IPS-NIHi7 (cell line): Measurements from ENCODE around the gene C3orf20.

Experiments used
- DNase-seq: peaks from one replicate; pipeline ENCODE4 v3.0.0; 2012; ENCODE audit warnings: mixed read lengths; ENCODE audit errors: extremely low spot score

Gene C3orf20

DNA sequence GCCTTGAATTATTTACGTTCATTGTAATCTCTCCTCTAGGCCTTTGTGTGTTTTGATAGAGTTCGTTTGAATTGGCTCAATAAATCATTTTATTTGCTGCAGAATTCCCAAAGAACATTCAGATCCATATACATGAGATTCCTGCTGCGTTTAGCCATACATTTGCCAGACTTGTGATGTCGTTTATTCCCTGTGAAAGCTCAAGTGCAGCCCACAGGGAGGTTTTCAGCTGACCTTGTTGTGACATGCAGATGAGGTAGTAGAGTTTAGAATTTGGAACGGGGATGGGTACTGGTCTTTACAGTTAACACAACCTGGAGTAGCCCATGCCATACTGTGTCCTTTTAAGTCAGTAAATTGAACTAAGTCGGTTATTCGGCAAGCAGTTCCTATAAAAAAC lies at the start of gene C3orf20:
TSS of gene C3orf20 (plus strand) at position 301 of the 400 bp plus-strand sequence. CDS start 7,573 bp downstream, outside the sequence.
- DNase-seq: no peak

DNA sequence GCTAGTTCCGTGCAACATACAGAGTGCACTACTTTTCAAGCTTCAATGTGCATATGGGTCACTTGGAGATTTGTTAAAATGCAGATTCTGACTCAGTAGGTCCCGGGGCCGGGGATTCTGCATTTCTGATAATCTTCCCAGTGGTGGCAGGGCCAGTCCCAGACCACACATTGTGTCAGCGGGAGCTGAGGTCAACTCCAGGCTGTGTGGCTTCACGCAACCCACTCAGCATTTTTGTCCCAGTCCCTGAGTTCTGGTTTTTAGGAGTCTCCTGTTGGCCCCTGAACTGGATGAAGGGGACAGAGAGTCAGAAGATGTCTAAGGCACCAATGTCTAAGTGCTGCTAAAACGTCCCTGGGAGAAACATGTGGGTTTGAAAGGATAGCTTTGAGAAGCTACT lies 49.5 kb upstream of the C3orf20 start:
- DNase-seq: no peak

DNA sequence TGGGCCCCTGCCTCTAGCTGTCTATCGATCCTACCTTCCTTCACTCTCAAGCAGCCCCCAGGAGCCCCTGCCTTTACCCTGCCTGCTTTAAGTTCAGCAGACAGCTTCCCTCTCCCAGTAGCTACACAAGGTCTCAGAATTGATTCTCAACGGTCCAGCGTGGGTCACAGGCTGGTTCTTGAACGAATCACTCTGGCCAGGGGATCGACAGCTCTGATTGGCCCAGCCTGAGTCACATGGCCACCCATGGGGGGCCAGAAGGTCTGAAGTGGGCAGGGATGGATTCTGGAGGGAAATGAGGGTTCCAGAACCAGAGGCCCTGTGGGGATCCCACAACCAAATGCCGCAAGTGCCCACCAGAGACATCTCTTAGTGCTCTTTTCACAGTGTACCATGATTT lies 47.1 kb upstream of the C3orf20 start:
- no peak for DNase-seq

DNA sequence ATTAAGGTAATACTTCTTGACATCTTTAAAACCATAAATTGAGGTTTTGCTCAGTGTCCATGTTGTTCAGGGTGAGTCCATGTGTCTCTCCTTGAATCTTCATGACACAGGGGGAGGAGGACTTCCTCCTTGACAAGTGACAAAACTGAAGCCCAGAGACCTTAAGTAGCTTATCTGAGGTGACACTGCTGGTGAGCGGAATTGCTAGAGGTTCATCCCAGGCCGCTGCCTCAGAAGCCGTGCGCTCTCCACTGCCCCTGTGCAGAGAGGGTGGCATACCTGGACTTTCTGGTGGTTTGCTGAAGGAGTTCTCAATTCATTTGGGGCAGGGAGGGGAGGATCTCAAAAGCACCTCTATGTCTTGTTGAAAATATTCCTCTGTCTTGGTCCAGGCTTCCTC lies 46.5 kb upstream of the C3orf20 start:
- DNase-seq: no peak

DNA sequence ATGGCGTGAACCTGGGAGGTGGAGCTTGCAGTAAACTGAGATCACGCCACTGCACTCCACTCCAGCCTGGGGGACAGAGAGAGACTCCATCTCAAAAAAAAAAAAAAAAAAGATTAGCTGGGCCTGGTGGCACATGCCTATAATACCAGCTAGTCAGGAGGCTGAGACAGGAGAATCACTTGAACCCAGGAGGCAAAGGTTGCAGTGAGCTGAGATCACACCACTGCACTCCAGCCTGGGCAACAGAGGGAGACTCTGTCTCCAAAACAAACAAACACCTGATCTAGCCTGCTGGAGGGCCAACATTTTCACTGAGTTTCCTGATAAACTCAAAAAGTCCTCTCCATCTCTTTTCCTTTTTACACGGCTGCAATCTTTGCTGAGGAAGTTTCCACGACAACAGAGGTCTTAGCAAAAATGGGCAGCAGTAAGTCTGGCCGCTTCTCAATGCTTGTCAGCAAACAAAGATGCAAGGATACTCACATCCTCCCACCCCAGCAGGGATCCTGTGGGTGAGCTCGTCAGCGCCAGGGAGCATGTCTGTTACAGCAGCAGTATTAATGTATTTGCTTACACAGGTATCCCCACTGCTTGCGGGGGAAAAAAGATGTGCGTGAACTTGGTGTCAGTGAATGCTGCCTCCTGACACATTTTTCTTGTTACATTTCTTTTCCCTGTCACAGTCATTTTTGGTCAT lies 44.4 kb upstream of the C3orf20 start:
- no peak for DNase-seq

DNA sequence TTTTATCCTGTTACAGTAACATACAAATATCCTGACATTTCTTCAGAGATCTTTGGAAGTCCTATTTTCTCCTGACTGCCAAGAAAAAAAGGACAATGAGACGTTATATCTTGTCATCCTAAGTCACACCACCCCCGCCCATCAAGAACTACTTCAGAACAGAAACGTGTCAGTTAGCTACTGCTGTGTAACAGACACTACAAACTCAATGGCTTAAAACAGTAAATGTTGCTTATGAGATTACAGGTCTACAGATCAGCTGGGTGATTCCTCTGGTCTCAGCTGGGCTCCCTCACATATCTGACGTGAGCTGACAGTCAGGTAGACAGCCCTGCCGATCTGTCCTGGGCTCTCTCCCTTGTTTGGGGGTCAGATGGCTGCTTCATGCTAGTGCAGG lies 43.8 kb upstream of the C3orf20 start:
- no peak for DNase-seq

DNA sequence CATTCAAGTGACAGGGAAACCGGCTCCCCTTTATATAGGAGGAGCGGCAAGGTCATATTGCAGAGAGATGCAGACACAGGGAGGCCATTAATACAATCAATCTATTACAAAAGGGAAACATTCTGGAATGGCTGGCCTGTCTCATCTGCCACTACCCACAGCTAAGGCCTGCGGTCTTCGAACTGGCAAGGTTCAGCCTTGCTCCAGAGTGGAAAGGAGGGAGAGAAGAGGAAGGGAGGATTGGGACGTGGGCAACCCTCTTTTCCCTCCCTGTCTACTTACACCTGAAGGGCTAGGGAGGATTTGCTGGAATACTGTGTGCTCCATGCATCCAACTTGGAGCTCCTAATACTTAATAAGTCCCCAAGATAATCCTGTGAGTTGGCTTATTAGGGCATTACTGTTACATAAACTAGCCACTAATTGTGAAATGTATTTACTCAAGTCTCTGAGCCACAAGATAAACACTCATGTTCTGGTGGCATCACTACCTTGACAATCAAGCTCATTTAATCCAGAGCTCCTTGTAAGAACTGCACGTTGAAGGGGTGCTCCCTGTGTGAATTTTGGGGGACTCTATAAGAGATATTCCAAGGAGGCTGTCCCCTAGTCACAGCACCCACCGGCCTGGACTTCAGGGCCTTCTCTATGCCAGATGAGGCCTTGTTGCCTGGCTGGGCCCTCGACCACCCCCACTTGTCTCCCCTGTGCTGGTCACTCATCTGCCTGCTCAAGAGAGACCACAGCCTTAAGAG lies 43.1 kb upstream of the C3orf20 start:
- DNase-seq: no peak

DNA sequence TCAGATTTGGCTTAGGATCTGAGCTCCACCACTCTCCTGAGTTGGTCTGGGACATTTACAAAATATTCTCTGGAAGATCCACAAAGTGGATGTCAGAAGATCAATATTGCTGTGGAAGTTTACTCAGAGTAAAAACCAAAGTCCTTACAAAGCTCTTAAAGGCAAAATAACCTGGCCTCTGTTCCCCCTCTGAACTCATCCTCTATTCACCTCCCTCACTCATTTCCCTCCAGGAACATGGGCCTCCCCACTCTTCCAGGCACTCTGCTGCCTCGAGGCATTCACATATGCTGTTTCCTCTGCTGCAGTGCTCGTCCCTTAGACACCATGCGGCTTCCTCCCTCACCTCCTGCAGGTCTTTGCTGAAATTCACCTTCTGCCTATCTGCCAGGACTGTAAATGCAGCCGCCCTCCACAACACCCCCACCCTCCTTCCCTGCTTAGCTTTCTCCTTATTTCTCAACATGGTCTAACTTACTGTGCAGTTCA lies 42.5 kb upstream of the C3orf20 start:
- no peak for DNase-seq

DNA sequence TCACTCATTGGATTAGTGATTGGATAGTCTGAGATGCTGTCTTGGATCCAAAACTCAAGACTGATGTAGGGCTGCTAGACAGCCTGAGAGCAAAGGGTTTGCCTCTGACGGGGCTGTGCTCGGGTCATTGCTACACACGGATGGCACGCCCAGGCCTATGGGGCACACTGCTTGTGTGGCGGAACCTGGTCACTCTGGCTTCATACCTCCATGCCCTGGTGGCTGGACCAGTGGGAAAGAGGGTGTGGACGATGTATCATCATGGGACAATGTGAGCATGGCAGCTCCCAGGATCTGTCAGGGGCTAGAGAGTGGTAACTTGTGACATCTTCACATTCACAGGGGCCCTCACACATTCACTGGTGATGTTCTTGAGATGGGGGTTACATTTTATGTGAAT lies 41.5 kb upstream of the C3orf20 start:
- DNase-seq: no peak

DNA sequence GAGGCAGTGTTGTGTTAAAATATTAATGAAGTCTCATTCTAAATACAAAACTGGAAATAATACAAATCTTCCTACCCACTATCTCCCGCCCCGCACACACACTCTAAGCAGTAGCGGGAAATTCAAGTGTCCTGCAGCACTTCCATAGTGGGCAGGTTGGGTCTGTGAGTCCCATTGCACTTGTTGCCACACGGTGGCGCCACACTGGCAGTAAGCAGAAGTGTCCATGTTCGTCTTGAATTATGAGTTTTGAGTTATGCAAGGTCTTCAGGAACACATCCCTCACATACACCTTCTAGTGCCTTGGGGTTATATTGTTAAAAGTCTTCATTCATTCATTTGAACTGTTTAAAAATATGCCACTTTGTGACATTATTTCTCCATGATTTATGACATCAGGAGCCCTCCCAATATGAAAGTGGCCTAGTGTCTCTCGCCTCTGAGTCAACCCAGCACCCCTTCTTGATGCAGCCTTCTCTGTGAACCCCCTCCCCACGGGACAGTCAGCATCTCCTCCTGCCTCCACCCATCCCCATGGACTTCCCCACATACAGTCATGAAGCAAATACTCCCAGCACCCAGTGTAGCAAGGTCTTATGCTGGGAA lies 41.0 kb upstream of the C3orf20 start:
- DNase-seq: peak; percentile 73

DNA sequence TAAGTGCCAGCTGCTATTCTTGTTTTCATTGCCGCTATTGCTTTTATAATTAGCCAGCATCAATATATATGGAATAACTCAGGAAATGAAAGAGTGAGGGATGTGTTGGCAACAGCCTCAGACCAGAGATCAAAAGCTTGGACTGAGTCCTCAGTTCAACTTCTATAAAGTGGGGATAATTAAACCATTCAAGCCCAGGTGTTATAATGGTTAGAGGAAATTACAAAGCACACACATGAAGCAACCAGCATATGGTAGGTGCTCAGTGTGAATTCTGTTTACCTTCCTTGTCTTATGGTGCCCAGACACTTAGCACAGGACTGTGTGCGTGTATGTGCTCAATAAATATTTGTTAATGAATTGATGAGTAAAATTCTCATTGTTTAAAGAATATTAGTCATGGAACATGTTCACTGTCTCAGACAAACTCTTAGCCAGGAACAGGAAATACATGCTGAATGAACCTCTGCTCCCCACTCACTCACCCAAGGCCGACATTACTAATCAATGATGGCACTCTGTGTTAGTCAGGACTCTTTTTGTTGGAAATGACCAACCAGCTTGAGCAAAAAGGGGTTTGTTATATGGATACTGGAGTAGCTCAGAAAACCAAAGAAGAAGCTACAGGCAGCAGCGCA lies 40.1 kb upstream of the C3orf20 start:
- no peak for DNase-seq

DNA sequence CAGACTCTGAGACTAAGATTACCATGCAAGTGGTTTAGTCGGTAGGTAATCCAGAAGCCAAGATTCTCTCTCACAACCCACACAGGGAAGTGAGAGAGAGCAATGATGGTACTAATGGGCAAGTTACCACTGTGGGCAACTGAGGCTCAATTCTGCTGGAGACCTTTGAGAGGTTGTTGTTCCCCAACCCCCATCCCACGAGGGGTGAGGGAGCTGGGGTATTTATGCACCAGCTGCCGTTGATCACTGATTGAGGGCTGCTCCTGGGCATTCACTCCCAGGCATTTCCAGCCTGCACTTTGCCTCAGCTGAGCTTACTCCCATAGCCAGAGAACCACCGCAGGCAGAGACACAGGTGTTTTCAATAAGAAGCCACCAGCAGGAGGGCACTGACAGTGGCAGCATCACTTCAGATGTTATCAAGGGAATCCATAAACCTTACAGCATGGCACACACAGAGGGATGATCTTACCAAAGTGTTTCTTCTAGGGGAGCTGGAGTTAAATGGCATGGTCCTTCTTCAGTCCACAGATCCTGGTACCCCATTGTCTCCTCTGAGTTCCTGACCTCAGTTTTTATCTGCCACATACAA lies 38.3 kb upstream of the C3orf20 start:
- no peak for DNase-seq

DNA sequence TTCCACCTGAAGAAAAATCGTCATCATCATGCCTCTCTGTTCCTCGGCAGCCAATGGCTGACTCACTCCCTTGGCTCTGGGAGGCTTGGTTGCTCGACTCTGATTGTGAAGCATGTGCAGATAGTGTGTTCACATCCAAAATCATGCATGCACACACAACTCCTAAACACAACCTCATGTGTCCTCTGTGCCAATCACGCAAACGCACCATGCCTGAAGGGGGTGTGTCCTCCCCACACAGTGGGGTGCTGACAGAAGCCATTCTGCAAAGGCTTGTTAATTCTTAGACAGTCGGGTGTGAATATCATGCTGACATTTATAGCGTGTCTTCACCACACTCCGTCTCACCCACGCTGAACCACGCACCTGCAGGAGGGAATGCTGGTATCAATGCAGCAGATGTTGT lies 34.8 kb upstream of the C3orf20 start:
- DNase-seq: no peak

DNA sequence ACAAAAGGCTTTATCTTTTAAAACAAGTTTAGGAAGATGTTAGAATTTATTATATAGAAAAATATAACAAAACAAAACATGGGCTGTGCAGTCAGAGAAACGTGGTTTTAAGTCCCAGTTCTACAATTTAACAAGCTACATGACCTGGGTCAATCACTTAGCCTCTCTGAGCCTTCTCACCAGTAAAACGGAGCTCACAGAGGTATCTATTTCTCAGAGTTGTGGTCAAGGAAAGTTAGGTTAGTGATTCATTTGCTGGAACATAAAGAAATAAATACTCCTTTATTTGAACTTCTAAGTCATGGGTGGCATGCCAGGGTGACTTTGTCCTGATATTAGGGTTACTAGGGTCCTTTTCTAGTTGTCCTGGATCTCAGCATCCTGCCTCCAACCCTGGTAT lies 34.2 kb upstream of the C3orf20 start:
- DNase-seq: no peak

DNA sequence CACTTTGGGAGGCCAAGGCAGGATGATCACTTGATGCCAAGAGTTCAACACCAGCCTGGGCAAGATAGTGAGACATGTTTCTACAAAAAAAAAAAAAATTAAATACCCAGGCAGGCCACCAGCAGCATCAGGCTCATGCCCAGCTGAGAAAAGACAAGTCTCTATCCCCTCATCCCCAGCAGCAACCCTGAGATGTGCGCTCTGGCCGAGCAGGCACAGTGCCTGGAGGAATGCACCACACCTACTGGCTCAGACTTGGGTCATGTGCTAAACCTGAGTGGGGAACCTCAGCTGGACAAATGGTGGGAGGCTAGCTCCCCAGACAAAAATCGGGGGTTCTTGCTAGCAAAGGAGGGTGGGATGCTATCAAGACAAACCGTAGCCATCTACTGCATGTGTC lies 33.6 kb upstream of the C3orf20 start:
- no peak for DNase-seq

DNA sequence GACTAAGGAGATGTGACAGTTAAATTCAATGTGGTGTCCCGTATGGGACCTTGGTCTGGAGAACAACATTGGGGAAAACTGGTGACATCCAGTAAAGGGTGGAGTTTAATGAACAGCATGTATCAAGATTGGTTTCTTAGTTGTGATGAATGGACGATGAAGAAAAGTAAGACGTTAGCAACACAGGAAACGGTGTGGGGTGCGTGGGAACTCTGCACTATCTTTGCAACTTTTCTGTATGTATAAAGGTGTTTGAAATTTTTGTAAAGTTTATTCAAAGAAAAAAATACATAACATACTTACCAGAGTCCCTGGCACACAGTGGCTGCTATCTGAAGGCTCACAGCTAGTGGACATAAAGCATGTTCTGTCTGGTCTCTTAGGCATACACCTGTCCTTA lies 29.5 kb upstream of the C3orf20 start:
- DNase-seq: no peak

DNA sequence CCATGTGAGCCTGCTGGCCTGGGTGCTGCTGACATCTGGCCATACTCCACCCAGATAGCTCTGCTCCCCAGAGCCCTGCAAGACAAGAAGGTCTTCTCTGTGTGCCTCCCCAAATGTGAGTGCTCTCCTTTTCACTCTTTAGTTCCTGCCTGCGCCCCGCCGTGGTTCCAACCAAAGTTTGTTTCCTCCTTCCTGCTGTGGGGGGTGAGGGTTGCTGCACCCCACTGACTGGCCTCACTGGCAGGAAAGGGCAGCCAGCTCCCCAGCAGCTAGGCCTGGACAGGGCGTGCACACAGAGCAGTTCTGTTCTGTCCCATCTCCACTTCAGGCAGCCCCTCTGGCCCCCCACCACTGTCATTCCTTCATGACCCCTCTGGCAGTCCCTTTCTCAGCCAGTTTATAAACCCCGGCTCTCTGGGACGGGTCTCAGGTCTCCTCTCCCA lies 28.8 kb upstream of the C3orf20 start:
- no peak for DNase-seq

DNA sequence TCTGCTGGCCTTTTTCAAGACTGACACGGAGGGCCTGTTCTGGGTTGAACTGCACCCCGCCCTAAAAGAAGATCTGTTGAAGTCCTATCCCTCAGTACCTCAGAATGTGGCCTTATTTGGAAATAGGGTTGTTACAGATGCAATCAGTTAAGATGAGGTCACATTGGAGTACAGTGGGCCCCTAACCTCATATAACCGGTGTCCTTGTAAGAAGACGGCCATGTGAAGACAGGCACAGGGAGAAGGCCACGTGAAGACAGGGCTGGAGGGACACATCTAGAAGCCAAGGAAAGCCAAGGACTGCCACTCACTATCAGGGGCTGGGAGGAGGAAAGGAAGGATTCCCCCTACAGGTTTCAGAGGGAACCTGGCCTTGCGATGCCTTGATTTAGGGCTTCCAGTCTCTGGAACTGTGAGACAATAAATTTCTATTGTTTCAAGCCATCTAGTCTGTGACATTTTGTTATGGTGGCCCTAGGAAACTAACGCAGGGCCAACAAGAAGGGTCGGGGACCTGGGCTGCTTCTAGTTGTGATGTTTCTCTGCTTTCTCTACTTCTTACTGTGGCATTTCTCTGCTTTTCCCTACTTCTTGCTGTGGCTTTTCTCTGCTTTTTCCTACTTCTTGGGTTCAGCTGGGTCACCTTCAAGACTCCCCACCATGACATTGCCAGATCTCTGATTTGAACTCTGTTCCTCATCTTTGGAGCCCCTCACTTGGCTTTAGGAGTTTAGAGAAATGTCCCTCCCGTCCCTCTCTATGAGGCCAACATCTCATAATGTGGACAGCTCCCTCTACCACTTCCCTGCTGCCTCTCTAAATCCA lies 28.1 kb upstream of the C3orf20 start:
- DNase-seq: peak; percentile 43

DNA sequence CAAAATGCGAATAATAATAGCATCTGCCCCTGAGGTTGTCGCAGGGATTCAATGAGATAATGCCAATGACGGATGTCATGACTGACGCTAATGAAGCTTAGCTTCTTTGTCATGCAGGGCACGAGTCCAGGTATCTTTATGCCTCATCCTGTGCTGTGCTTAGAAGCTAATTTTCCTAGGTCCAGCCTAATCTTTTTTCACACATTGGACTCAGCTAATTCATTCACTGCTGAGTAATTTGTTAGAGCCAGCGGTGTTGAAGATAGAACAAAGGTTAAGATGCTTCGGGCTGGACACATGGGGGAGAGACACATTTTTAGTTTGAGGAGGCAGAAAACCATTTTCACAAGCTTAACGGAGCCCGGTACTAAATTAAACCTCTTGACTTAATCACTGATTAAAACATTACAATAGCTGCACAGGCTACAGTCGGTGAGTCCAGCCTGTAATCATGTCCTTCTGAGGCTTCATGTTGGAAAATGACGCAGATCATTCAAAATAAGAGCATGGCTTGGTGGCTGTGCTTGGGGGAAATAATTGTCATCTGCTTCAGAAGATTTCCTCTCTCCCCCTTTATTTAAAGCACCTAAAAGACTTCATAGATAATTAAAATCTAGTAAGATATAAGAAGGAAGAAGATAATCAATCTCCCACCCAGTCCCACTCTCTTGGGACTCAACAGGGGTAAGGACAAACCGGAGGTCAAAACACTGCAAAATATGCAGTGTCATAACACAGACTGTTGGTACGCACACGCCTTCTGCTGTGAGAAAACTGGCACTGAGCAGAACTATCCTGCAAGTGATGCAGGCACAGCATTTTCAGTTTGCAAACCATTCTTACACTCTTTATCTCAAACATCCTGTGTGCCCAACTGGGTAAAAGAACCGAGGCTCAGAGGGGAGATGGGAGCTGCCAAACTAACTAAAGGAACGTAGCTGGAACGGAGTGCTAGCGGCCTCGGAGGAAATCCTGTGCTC lies 26.7 kb upstream of the C3orf20 start:
- DNase-seq: no peak

DNA sequence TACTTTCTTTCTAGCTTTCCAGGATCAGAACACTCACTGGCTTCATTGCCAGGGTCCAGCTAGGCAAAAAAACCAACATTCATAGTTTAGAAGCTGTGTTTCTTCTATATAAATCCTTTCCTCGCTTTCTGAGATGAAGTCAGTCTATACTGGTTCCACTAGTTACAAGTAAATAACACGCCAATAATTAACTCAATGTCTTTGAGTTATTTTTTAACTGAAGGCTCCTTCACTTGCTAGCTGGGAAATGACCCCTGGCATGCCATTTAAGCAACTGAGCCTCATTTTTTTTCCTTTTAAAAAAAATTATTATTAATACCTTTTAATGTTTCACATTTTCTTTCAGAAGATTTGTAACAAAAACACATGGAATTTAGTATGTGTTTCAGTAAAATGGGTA lies 25.5 kb upstream of the C3orf20 start:
- no peak for DNase-seq
